Mesothelial cell of epicardium (in vitro differentiated cells): ENCODE measurements around the gene DIP2C. TPM values are rescaled to one million over a fixed set of nuclear protein-coding genes. Genes with fewer than 3 reads are reported as not detected.
"Not testable (repeated sequence)": the region's sequence is repeated elsewhere in the genome, so short reads cannot be mapped to it uniquely, and the experiment has no call there.

Experiments used
- DNase-seq, 2 experiments: peaks; one replicate each; pipeline ENCODE4 v3.0.0; 2021; ENCODE audit warnings: low spot score in 2 of 2; ENCODE audit not compliant: unreplicated experiment in 2 of 2
- H3K27ac Mint-ChIP-seq: 2 replicates; pipeline ENCODE4 v1.8.0; 2021; ENCODE audit warnings: mixed read lengths
- H3K27me3 Mint-ChIP-seq: 2 replicates; pipeline ENCODE4 v1.8.0; 2021; ENCODE audit warnings: low read depth, mixed read lengths
- H3K36me3 Mint-ChIP-seq: 2 replicates; pipeline ENCODE4 v1.8.0; 2021; ENCODE audit warnings: mixed read lengths
- H3K4me1 Mint-ChIP-seq: 2 replicates; pipeline ENCODE4 v1.8.0; 2021; ENCODE audit warnings: mixed read lengths
- H3K4me3 Mint-ChIP-seq: 2 replicates; pipeline ENCODE4 v1.8.0; 2021; ENCODE audit warnings: mild to moderate bottlenecking, moderate library complexity, mixed read lengths
- H3K9me3 Mint-ChIP-seq: 2 replicates; pipeline ENCODE4 v1.8.0; 2021; ENCODE audit warnings: mixed read lengths
- total RNA-seq: library from RNA; stranded (reverse); gene quantifications from 3 replicates; pipeline ENCODE4 v1.2.1, GENCODE V29; 2021
- TF ChIP-seq, protein P1 (sequence below): fragments of 200-600 bp; sonication (generic); IDR thresholded peaks from one replicate; pipeline ENCODE4 v1.5.0; 2021; ENCODE audit warnings: antibody characterized with exemption; ENCODE audit not compliant: unreplicated experiment

Gene DIP2C
- total RNA-seq, 1 donor from 2014 or later, result 30.3 TPM

DNA sequence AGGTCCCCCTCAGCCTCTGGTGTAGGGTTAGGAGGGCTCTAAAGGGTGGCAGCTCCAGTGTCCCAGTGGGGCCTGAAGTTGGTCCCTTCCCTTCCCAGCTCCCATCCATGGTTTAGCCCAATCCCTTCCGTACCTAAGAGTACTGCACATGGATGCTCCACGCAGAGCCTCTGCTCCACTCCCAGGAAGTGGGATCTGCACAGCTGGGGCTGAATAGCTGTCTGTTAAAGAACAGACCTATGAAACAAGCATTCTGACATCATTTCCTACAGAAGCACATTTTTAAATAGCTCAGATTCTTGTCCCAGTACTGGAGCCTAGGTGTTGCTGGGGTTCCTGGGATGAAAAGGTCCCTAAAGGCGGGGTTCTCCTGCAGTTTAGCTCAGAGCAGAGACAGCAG, 418.3 kb downstream of the DIP2C start:
- no peak overlapping the region for H3K4me3 Mint-ChIP-seq
- H3K9me3 Mint-ChIP-seq, result no peaks in the 10 kb centered on the region
- H3K36me3 Mint-ChIP-seq, result peaks cover 2% of the 10 kb centered on the region
- H3K4me1 Mint-ChIP-seq, result no peaks in the 10 kb centered on the region
- no peak for DNase-seq
- H3K27me3 Mint-ChIP-seq, result no peaks in the 10 kb centered on the region
- no peak overlapping the region for H3K27ac Mint-ChIP-seq
- TF ChIP-seq, protein P1, sequence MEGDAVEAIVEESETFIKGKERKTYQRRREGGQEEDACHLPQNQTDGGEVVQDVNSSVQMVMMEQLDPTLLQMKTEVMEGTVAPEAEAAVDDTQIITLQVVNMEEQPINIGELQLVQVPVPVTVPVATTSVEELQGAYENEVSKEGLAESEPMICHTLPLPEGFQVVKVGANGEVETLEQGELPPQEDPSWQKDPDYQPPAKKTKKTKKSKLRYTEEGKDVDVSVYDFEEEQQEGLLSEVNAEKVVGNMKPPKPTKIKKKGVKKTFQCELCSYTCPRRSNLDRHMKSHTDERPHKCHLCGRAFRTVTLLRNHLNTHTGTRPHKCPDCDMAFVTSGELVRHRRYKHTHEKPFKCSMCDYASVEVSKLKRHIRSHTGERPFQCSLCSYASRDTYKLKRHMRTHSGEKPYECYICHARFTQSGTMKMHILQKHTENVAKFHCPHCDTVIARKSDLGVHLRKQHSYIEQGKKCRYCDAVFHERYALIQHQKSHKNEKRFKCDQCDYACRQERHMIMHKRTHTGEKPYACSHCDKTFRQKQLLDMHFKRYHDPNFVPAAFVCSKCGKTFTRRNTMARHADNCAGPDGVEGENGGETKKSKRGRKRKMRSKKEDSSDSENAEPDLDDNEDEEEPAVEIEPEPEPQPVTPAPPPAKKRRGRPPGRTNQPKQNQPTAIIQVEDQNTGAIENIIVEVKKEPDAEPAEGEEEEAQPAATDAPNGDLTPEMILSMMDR, result no peak

DNA sequence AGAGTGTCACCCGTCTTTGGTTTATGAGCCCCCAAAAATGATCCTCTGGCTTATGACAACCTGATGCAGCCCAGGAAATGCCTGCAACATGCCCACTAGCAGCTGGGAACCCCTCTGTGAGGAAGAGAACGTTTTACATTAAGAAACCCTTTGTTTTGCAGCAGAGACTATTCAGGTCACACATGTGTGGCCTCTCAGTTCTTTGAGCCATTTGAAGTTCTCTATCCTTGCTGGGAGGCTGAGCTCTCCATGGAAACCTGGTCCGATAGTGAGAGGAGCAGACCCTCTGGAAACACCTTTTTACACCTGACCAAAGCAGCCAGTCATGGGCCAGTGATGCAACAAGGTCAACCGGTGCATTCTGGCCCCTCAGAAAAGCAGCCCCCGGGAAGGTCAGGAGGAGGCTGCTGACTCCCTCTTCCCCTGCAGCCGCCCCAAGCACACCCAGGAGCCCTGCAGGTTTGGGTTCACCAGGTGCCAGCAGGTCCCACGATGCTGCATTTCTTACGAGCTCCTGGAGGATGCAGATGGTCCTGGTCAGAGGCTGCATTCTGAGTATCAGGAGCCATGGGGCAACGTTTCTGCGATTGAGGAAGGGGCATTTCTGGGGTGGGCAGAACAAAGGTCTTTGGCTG, 419.9 kb downstream of the DIP2C start:
- no peaks in the 10 kb centered on the region for H3K27me3 Mint-ChIP-seq
- peaks cover 4% of the 10 kb centered on the region for H3K9me3 Mint-ChIP-seq
- no peak overlapping the region for H3K4me3 Mint-ChIP-seq
- no peak for DNase-seq
- TF ChIP-seq, protein P1, result no peak
- H3K27ac Mint-ChIP-seq, result no peak overlapping the region
- H3K36me3 Mint-ChIP-seq, result no peaks in the 10 kb centered on the region
- no peaks in the 10 kb centered on the region for H3K4me1 Mint-ChIP-seq

DNA sequence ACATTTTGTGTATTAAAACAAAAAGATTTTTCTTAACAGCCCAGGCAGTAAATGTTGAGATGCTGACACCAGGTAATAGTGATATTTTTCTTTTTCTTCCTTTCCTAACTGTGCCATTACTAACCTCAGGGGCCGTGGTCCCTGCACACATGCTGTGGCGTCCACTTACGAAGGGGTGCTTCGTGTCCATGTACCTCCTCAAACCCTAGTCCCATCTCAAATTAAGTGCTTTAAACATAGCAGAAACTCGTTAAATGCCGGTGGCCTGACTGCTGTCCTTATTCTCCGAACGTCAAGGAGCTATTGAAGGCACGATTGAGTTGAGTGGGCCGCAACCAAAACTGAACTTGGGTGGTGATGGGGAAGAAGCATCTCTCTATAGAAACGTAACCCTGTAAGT, 421.8 kb downstream of the DIP2C start:
- Mint-ChIP-seq H3K27ac (no peak overlapping the region), H3K27me3 (no peaks in the 10 kb centered on the region), H3K9me3 (peaks cover 4% of the 10 kb centered on the region), H3K4me3 (no peak overlapping the region), H3K4me1 (no peaks in the 10 kb centered on the region), H3K36me3 (peaks cover 2% of the 10 kb centered on the region)
- TF ChIP-seq, protein P1, result no peak
- DNase-seq, result no peak

DNA sequence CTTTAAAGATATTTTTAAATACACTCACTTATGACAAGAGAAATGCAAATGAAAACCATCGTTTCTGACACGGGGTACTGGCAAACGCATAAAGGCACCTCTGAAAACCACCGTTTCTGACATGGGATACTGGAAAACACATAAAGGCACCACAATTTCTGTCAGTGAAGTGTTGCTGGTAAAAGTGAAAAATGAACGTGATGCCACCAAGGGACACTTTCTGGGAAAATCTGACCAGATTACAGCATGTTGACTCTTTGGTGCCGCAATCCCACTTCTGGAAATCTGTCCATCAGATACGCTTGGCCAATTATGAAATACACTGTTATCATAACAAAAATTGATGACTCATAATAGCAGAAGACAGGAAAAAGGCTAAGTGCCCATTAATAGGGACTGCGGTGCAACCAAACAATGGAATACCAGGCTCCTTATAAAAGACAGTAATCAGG, 422.5 kb downstream of the DIP2C start:
- no peaks in the 10 kb centered on the region for H3K4me1 Mint-ChIP-seq
- no peak overlapping the region for H3K27ac Mint-ChIP-seq
- H3K9me3 Mint-ChIP-seq, result peaks cover 4% of the 10 kb centered on the region
- H3K36me3 Mint-ChIP-seq, result peaks cover 3% of the 10 kb centered on the region
- H3K4me3 Mint-ChIP-seq, result no peak overlapping the region
- H3K27me3 Mint-ChIP-seq, result no peaks in the 10 kb centered on the region
- DNase-seq, result no peak
- TF ChIP-seq, protein P1, result no peak

DNA sequence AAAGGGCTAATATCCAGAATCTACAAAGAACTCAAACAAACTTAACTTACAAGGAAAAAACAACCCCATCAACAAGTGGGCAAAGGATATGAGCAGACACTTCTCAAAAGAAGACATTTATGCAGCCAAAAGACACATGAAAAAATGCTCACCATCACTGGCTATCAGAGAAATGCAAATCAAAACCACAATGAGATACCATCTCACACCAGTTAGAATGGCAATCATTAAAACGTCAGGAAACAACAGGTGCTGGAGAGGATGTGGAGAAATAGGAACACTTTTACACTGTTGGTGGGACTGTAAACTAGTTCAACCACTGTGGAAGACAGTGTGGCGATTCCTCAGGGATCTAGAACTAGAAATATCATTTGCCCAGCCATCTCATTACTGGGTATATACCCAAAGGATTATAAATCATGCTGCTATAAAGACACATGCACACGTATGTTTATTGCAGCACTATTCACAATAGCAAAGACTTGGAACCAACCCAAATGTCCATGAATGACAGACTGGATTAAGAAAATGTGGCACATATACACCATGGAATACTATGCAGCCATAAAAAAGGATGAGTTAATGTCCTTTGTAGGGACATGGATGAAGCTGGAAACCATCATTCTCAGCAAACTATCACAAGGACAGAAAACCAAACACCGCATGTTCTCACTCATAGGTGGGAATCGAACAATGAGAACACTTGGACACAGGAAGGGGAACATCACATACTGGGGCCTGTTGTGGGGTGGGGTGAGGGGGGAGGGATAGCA, 423.5 kb downstream of the DIP2C start:
- H3K36me3 Mint-ChIP-seq, H3K9me3 Mint-ChIP-seq, H3K4me1 Mint-ChIP-seq, H3K27ac Mint-ChIP-seq, DNase-seq, H3K27me3 Mint-ChIP-seq, H3K4me3 Mint-ChIP-seq: not testable (repeated sequence)

DNA sequence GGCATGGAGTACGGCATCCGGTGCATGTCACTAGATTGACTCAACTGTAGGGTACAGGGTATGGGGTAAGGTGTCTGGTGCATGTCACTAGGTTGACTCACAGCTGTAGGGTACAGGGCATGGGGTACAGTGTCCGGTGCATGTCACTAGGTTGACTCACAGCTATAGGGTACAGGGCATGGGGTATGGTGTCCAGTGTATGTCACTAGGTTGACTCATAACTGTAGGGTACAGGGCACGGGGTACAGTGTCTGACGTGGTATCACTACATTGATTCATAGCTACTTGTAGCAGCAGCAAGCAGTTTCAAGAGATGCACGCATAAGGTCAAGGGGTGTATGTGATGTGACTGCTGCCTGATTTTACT, 424.4 kb downstream of the DIP2C start:
- not testable (repeated sequence) for DNase-seq, H3K27ac Mint-ChIP-seq, H3K27me3 Mint-ChIP-seq, H3K36me3 Mint-ChIP-seq, H3K9me3 Mint-ChIP-seq, H3K4me1 Mint-ChIP-seq, H3K4me3 Mint-ChIP-seq

DNA sequence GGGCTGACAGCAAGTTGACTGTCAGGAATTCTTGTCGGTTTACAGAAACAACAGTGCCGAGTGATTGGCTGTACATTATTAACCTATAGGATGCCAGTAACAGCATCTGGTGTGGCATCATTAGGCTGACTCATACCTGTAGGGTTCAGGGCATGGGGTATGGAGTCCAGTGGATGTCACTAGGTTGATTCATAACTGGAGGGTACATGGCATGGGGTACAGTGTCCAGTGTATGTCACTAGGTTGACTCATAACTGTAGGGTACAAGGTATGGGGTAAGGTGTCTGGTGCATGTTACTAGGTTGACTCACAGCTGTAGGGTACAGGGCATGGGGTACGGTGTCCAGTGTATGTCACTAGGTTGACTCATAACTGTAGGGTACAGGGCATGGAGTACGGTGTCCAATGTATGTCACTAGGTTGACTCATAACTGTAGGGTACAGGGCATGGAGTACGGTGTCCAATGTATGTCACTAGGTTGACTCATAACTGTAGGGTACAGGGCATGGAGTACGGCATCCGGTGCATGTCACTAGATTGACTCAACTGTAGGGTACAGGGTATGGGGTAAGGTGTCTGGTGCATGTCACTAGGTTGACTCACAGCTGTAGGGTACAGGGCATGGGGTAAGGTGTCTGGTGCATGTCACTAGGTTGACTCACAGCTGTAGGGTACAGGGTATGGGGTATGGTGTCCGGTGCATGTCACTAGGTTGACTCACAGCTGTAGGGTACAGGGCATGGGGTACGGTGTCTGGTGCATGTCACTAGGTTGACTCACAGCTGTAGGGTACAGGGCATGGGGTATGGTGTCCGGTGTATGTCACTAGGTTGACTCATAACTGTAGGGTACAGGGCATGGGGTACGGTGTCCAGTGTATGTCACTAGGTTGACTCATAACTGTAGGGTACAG, 425.1 kb downstream of the DIP2C start:
- H3K27ac Mint-ChIP-seq, H3K36me3 Mint-ChIP-seq, H3K4me3 Mint-ChIP-seq, H3K4me1 Mint-ChIP-seq, H3K27me3 Mint-ChIP-seq, DNase-seq, H3K9me3 Mint-ChIP-seq: not testable (repeated sequence)
